Measurements from ENCODE around the gene PRR5L. TPM values are rescaled to one million over a fixed set of nuclear protein-coding genes. Genes with fewer than 3 reads are reported as not detected.

PRR5L gene
- total RNA-seq, 1 donor from 2014 or later, result 32.5 TPM

DNA sequence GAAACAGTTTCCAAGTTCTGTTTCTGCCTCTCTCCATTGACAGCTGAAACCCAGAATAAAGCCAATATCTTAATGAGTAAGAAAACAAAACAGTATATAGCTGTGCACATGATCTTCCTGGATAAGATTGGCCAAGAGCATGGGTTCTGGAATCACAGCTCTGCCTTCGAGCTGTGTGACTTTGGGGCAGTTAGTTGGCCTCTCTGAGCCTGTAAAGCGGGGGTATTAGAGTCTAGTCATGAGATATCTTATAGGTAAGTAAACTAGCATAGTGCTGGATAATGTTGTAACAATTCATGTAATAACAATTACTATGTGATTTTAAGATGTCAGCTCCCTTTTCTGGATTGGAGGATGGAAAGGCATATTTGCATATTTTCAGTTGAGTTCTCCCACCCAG, 140.5 kb downstream of the PRR5L start:
- intact Hi-C loops (cut with DNase I), result no loop called here

DNA sequence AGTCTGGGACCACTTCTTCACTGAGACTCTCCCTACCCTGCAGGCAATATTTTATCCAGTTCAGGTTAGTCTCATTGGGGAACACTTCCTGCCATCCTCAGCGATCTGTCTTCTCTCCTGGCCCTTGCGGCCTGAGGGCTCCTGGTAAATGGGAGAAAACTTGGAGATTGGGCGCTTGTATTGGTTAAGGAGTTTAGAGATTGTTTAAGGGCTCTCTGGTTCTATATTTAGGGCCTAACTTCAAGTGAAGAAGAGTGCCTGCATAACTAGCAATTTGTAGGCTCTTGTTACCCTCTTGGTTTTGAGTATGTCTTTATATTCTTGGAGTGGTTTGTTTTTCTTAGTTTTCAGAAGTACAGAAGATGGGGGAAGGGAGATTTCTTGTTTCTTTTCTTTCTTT, 141.3 kb downstream of the PRR5L start:
- intact Hi-C loops (cut with DNase I), result no loop called here
- no peak overlapping the region for H3K4me3 ChIP-seq
- no peak overlapping the region for H3K27ac ChIP-seq
- no peaks in the 10 kb centered on the region for H3K27me3 ChIP-seq
- no peaks in the 10 kb centered on the region for H3K4me1 ChIP-seq
- no peaks in the 10 kb centered on the region for H3K36me3 ChIP-seq
- TF ChIP-seq, protein P1, sequence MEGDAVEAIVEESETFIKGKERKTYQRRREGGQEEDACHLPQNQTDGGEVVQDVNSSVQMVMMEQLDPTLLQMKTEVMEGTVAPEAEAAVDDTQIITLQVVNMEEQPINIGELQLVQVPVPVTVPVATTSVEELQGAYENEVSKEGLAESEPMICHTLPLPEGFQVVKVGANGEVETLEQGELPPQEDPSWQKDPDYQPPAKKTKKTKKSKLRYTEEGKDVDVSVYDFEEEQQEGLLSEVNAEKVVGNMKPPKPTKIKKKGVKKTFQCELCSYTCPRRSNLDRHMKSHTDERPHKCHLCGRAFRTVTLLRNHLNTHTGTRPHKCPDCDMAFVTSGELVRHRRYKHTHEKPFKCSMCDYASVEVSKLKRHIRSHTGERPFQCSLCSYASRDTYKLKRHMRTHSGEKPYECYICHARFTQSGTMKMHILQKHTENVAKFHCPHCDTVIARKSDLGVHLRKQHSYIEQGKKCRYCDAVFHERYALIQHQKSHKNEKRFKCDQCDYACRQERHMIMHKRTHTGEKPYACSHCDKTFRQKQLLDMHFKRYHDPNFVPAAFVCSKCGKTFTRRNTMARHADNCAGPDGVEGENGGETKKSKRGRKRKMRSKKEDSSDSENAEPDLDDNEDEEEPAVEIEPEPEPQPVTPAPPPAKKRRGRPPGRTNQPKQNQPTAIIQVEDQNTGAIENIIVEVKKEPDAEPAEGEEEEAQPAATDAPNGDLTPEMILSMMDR (IDR thresholded peaks at IDR 0.05), result no peak
- DNase-seq (ENCODE audit: low spot score in 2 of 2), result no peak
- no peaks in the 10 kb centered on the region for H3K9me3 ChIP-seq

More for the DNA sequence above, 140.5 kb downstream of the PRR5L start:
- H3K9me3 ChIP-seq, result no peaks in the 10 kb centered on the region
- H3K4me3 ChIP-seq, result no peak overlapping the region
- no peaks in the 10 kb centered on the region for H3K4me1 ChIP-seq
- no peak overlapping the region for H3K27ac ChIP-seq
- no peak for DNase-seq (ENCODE audit: low spot score in 2 of 2)
- TF ChIP-seq, protein P1 (IDR thresholded peaks at IDR 0.05), result no peak
- H3K27me3 ChIP-seq, result no peaks in the 10 kb centered on the region
- no peaks in the 10 kb centered on the region for H3K36me3 ChIP-seq

DNA sequence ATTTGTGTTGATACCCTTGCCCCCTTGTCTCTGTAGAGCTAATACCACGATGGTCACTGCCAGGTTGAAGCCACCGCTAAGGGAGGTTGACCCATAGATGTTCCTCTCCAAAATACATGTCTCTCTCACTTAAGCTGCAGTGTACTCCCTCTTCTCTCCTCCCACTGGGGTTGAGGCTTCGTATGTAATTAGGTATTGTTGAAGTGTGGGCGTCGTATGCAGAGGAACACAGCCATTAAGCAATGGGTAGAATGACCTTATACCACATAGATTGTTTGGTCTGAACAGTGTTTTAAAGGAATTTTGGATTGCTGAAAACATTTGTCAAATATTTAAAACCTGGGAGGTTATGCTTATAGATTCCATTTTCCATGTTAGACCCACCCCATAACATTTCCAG, 142.0 kb downstream of the PRR5L start:
- intact Hi-C loops (cut with DNase I), result no loop called here
- Histone ChIP-seq H3K4me1 (no peaks in the 10 kb centered on the region), H3K27ac (no peak overlapping the region), H3K9me3 (no peaks in the 10 kb centered on the region), H3K36me3 (no peaks in the 10 kb centered on the region), H3K27me3 (no peaks in the 10 kb centered on the region), H3K4me3 (no peak overlapping the region)
- no peak for DNase-seq (ENCODE audit: low spot score in 2 of 2)
- TF ChIP-seq, protein P1 (IDR thresholded peaks at IDR 0.05), result no peak

DNA sequence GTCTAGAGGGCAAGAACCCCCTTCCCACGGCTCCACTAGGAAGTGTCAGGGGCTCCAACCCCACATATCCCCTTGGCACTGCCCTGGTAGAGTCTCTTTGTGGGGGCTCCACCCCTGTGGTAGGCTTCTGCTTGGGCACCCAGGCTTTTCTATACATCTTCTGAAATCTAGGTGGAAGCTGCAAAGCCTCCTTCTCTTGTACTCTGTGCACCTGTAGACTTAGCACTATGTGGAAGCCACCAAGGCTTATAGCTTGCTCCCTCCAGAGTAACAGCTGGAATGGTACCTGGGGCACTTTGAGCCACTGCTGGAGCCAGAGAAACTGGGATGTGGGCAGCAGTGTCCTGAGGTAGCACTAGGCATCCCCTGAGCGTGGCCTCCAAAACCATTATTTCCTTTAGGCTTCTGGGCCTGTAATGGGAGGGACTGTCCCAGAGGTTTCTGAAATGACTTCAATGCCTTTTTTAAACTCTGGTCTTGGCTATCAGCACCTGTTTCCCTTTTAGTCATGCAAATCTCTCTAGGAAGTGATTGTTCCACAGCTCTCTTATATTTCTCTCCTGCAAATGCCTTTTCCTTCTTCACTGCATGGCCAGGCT, 145.6 kb downstream of the PRR5L start:
- no peak for DNase-seq (ENCODE audit: low spot score in 2 of 2)

DNA sequence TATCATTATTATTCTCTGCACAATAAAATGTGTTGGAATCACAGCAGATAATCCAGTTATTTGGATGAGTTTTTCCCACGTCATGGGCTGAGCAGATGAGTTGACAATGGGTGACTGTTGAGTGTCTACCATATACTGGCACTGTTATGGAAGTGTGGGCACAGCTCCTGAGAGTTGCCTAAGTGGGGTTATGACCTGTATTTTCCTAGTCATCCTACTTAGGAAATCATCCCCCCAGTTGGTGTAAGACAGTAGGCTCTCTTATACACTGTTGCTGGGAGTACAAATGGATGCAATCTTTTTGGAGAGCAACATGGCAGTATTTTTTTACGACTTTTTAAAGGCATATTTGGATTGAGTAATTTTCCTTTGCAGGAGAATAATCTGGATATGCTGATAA, 147.6 kb downstream of the PRR5L start:
- H3K27ac ChIP-seq, result no peak overlapping the region
- no peak overlapping the region for H3K4me3 ChIP-seq
- H3K27me3 ChIP-seq, result no peaks in the 10 kb centered on the region
- H3K36me3 ChIP-seq, result no peaks in the 10 kb centered on the region
- no peaks in the 10 kb centered on the region for H3K9me3 ChIP-seq
- no peaks in the 10 kb centered on the region for H3K4me1 ChIP-seq
- no peak for DNase-seq (ENCODE audit: low spot score in 2 of 2)
- TF ChIP-seq, protein P1 (IDR thresholded peaks at IDR 0.05), result no peak
- intact Hi-C loops (cut with DNase I), result no loop called here

More for the DNA sequence above, 145.6 kb downstream of the PRR5L start:
- TF ChIP-seq, protein P1 (IDR thresholded peaks at IDR 0.05), result no peak
- Histone ChIP-seq H3K4me1 (no peaks in the 10 kb centered on the region), H3K36me3 (no peaks in the 10 kb centered on the region), H3K4me3 (no peak overlapping the region), H3K27me3 (no peaks in the 10 kb centered on the region), H3K9me3 (no peaks in the 10 kb centered on the region), H3K27ac (no peak overlapping the region)
- intact Hi-C loops (cut with DNase I), result no loop called here

DNA sequence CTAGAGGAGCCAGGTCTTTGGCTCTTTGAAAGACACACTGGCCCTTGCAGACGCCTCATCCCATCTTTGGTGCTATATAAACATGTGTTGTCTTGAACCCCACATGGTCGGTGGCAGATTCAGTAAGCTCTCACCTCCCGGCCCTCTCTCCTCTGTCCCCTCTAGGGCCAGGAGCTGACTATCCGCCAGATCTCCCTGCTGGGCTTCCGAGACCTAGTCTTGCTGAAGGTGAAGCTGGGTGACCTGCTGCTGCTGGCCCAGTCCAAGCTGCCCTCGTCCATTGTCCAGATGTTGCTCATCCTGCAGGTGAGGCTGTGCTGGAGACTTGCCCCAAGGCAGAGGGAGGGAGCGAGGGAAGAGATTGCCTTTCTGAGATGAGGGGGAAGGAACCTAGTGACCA, 150.0 kb downstream of the PRR5L start:
- Histone ChIP-seq H3K4me3 (no peak overlapping the region), H3K9me3 (no peaks in the 10 kb centered on the region), H3K27ac (no peak overlapping the region), H3K27me3 (no peaks in the 10 kb centered on the region), H3K36me3 (no peaks in the 10 kb centered on the region), H3K4me1 (peaks cover 0 to 14% of the 10 kb centered on the region in 2 donors)
- intact Hi-C loops (cut with DNase I), result no loop called here
- no peak for DNase-seq (ENCODE audit: low spot score in 2 of 2)
- TF ChIP-seq, protein P1 (IDR thresholded peaks at IDR 0.05), result no peak

All from ascending aorta (tissue), 2 donors.